Measurements from ENCODE around the gene PRMT5. TPM values are rescaled to one million over a fixed set of nuclear protein-coding genes. Genes with fewer than 3 reads are reported as not detected.

Gene PRMT5
- 59.2 and 61.7 TPM in 2 replicates for total RNA-seq

DNA sequence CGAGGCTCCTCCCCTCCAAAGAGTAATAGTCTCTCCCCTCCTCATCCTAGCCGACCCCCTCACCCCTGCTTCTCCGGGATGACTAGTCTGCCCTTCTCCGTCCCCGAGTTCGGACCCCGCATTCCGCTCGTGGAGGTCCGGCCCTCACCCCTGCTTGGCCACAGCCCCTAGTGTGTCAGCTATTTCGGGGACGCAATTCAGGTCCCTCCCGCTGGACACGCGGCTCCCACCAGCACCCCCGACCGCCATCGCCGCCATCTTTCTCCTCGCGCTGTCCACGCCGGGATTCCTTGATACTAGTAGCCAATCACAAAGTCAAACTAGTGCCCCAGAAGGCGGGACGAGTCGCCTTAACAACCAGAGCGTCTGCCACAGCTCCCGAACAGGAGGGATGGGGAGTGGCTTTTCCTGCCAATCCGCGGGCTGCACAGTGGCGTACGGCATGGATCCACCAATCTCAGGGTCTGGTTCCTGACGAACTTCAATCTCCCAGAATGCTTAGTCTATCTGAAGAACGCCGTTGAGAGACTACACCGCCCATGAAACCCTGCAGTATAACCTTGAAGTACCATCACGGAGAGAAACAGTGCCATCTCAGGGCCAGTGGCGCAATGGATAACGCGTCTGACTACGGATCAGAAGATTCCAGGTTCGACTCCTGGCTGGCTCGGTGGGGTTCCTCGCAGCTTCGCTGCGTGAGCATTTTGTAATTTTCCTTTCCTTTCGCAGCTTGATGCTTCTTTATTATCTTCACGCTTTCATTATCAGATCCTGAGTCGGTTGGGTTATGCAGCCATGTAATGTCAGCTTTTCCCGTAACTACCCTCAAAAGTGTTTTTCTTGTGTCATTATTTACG, at the start of gene PRMT5:
Gene PRMT5 (minus strand): TSS at position 273 of the 857 bp plus-strand sequence. CDS start 15 bp downstream, at position 258.

DNA sequence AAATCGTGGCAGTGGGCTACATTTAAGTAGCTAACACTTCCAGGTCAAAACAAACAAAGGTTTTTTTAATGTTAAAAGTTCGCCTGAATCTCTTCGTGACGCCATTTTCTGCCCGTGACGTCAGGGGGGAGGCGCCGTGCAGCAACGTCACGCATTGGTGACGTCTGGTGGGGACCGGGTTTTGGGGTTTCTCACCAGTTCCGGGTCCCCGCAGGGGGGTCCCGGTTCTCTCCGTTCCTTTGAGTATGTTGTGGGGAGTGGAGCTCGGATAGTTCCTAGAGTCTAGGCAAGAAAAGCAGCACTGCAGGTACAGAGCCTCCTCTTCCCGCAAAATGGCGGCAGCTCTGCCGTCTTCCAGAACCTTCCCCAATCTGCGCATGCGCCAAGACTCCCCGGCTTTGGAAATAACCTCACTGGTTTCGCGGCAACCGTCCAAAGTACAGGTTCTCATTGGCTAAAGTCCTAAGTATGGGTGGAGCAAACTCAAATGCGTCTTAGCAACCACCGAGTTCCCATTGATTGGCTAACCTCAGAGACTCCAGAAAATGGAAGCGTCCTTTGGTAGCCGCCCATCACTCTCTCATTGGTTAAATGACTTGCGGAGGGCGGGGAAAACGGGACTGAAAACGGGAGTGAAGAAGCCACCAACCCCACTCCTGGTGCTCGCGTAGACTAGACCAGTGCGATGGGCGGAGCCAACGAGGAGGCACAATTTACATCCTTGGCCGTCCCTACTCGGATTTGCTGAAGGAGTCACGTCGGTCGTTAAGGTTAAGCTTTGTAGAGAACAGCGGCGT, 10.2 kb downstream of the PRMT5 start, which contains the start of gene RBM23:
Gene RBM23 (minus strand): TSS at position 346 of the 797 bp plus-strand sequence.

DNA sequence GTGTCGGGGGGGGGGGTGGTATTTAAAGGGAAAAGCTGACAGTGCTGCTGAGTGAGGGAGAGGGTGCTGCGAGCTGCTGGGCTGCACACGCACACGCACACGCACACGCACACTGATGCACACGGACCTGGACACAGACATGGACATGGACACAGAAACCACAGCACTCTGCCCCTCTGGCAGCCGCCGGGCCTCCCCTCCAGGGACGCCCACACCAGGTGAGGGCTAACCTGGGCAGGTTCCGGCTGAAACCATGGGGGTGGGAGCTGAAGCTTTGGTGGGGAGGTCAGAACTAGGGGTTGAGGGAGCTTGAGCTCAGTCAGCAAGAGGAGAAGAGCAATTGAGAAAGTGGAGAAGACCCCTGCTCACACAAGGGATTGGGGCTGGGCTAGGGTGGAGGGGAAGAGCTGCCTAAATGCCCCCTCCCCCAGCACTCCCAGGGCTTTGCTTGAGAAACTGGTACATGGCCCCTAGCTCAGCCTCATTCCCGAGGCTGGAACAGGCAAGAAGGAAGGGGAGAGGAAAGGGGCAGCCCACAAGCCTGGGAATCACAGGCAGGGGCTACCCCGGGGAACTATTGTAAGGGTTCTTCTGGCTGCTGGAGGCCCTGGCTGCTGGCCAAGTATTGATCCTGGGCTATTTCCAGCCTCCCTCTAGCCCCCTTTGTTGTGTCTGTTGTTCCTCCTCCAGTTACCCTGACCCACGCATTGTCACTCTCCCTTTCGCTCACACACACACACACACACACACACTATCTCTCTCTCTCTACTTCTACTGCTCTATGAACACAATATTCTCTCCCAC, 45.8 kb downstream of the PRMT5 start, which contains the start of gene REM2:
Gene REM2 (plus strand): TSS at position 50 of the 804 bp plus-strand sequence. CDS start 66 bp downstream, at position 116.

DNA sequence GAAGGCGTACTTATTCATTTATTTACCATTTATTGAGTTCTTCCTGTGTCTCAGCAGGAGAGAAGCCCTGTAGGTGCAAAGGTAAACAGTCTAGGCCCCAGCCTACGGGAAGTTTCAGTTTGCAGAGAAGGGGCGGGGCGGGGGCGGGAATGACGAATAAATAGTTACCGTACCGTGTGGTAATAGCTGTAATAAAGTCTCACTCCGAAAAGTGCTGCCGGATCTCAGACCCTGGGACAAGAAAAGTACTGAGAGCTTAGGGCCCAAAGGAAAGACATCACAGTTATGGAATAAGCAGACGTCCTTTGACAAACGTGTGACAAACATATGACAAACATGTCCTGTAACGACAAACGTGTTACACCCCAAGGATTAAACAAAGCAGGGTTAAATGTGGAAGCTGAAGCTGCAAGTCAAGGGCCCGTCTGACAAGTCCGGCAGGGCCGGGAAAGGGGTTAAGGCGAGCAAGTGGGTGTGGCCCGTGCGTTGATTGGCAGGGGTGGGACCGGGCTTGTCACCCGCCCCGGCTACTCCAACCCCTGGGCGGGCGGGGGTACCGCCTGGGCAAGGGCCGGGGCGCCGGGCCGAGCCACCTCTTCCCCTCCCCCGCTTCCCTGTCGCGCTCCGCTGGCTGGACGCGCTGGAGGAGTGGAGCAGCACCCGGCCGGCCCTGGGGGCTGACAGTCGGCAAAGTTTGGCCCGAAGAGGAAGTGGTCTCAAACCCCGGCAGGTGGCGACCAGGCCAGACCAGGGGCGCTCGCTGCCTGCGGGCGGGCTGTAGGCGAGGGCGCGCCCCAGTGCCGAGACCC, 57.7 kb downstream of the PRMT5 start, which contains the start of gene LRP10:
Gene LRP10 (plus strand): TSS at position 517 of the 809 bp plus-strand sequence. CDS start 564 bp downstream, outside the sequence.

Other genes starting within 250 kb of the PRMT5 start
- 84.1 and 96.4 TPM in 2 replicates for gene OXA1L, start 162.7 kb downstream of the PRMT5 start, total RNA-seq
- gene SLC7A7, start 113.9 kb downstream of the PRMT5 start, total RNA-seq: 6.9 and 11.4 TPM in 2 replicates
- 40.8 and 120 TPM in 2 replicates for gene MRPL52, start 99.5 kb downstream of the PRMT5 start, total RNA-seq
- gene MMP14, start 92.8 kb downstream of the PRMT5 start, total RNA-seq: 268 and 400 TPM in 2 replicates
- gene LRP10, start 57.6 kb downstream of the PRMT5 start, total RNA-seq: 116 and 127 TPM in 2 replicates
- gene REM2, start 46.2 kb downstream of the PRMT5 start, total RNA-seq: not detected in 2 replicates
- 61.1 and 90.1 TPM in 2 replicates for gene RBM23, start 10.2 kb downstream of the PRMT5 start, total RNA-seq
- gene HAUS4, start 27.7 kb upstream of the PRMT5 start, total RNA-seq: 46.7 and 60.8 TPM in 2 replicates
- gene AJUBA, start 53.2 kb upstream of the PRMT5 start, total RNA-seq: 54.9 and 71.9 TPM in 2 replicates
- 5.8 and 6.2 TPM in 2 replicates for gene C14orf93, start 80.8 kb upstream of the PRMT5 start, total RNA-seq
- 184 and 233 TPM in 2 replicates for gene PSMB5, start 105.5 kb upstream of the PRMT5 start, total RNA-seq
- gene PSMB11, start 112.8 kb upstream of the PRMT5 start, total RNA-seq: not detected in 2 replicates
- gene CDH24, start 128.1 kb upstream of the PRMT5 start, total RNA-seq: 10.8 and 18.9 TPM in 2 replicates
- gene ACIN1, start 165.8 kb upstream of the PRMT5 start, total RNA-seq: 97.0 and 102 TPM in 2 replicates
- gene C14orf119, start 166.1 kb upstream of the PRMT5 start, total RNA-seq: 37.7 and 45.7 TPM in 2 replicates
- gene CIROP, start 175.6 kb upstream of the PRMT5 start, total RNA-seq: not detected in 2 replicates
- gene CEBPE, start 189.9 kb upstream of the PRMT5 start, total RNA-seq: not detected in 2 replicates

Measured in vein endothelial cell (primary cell).